GM12878 (cell line): Measurements from ENCODE around the gene RPRD2. TPM values are rescaled to one million over a fixed set of nuclear protein-coding genes. Genes with fewer than 3 reads are reported as not detected.

Experiments
- CEBPB ChIP-seq, 2 experiments: fragments of 150-350 bp in 1 of 2; IDR thresholded peaks; 2 replicates each; pipeline ENCODE4 v1.6.1; 2012 to 2014; ENCODE audit warnings: low read depth in 2 of 2, low read length in 2 of 2, borderline replicate concordance in 1 of 2, inconsistent platforms in 1 of 2
- CTCF ChIP-seq, 3 experiments: IDR thresholded peaks in 2 of 3; conservative IDR thresholded peaks in 1 of 3; 2 replicates each; pipeline ENCODE4 v1.5.1; 2011; ENCODE audit warnings: low read depth in 3 of 3, low read length in 3 of 3, mild to moderate bottlenecking in 3 of 3, control low read depth in 2 of 3, moderate library complexity in 2 of 3, inconsistent platforms in 1 of 3, mixed read lengths in 1 of 3; ENCODE audit not compliant: control insufficient read depth in 2 of 3, insufficient read depth in 1 of 3; ENCODE audit errors: extremely low read depth in 1 of 3
- CUX1 ChIP-seq: IDR thresholded peaks from 2 replicates; pipeline ENCODE4 v1.6.1; 2012; ENCODE audit warnings: improper control_type of control experiment, low read depth, low read length; ENCODE audit not compliant: insufficient replicate concordance
- E4F1 ChIP-seq: fragments of 450-650 bp; IDR thresholded peaks from 2 replicates; pipeline ENCODE4 v1.6.1; 2018; ENCODE audit warnings: borderline replicate concordance, mild to moderate bottlenecking; ENCODE audit not compliant: partially characterized antibody
- HSF1 ChIP-seq: fragments of 150-350 bp; IDR thresholded peaks from 2 replicates; pipeline ENCODE4 v1.6.1; 2014; ENCODE audit warnings: mild to moderate bottlenecking, low read depth, low read length
- IRF4 ChIP-seq: IDR thresholded peaks from 2 replicates; pipeline ENCODE4 v1.6.1; 2011; ENCODE audit warnings: low read depth, low read length
- MEF2A ChIP-seq: IDR thresholded peaks from 2 replicates; pipeline ENCODE4 v1.6.1; 2011; ENCODE audit warnings: low read depth, mild to moderate bottlenecking, low read length, moderate library complexity; ENCODE audit not compliant: insufficient read depth
- STAT1 ChIP-seq: fragments of 450-650 bp; conservative IDR thresholded peaks from 2 replicates; pipeline ENCODE4 v1.6.1; 2014; ENCODE audit warnings: antibody characterized with exemption, mild to moderate bottlenecking
- TARDBP ChIP-seq: IDR thresholded peaks from 2 replicates; pipeline ENCODE4 v1.6.1; 2016; ENCODE audit warnings: borderline replicate concordance
- ZBTB40 ChIP-seq: fragments of 450-650 bp; IDR thresholded peaks from 2 replicates; pipeline ENCODE4 v1.6.1; 2016; ENCODE audit warnings: mild to moderate bottlenecking, moderate library complexity, borderline replicate concordance
- ZNF384 ChIP-seq: IDR thresholded peaks from 2 replicates; pipeline ENCODE4 v1.6.1; 2012; ENCODE audit warnings: low read depth, mild to moderate bottlenecking, low read length, improper control_type of control experiment, borderline replicate concordance
- polyA plus RNA-seq, 11 experiments: library from polyadenylated mRNA; depleted of rRNA in 4 of 11; unstranded in 6 of 11; stranded (reverse) in 5 of 11; fragments of >200 nt; fragmentation: Nextera tagmentation in 4 of 11; fragmentation: Illumina TruSeq in 1 of 11; extraction: Ambion mirVana in 4 of 11; extraction: Trizol in 1 of 11; gene quantifications; 1 replicate in 1 of 11; 2 replicates in 10 of 11; pipeline versions ENCODE4 v1.2.1 to v1.2.3, GENCODE V29; 2011 to 2016; ENCODE audit warnings: inconsistent platforms in 2 of 11, missing spikeins in 2 of 11, low read depth in 1 of 11
- total RNA-seq, 4 experiments: library from RNA; depleted of rRNA in 3 of 4; stranded (reverse); fragments of >200 nt in 3 of 4; fragmentation: Illumina TruSeq in 1 of 4; extraction: Trizol in 1 of 4; gene quantifications; 2 replicates each; pipeline versions ENCODE4 v1.2.1 to v1.2.3, GENCODE V29; 2013 to 2021

The RPRD2 gene
- total and polyA plus RNA-seq, 10 of the 15 experiments (the other 5 are each of a cell fraction or from before 2014, with no cell fraction given) = 1.9 to 24.8 (median 13.3) TPM

- no peak for TF ChIP-seq CTCF (IDR thresholded peaks at IDR 0.05 in 2 of 3, conservative IDR thresholded peaks at IDR 0.05 in 1 of 3; ENCODE audit: control insufficient read depth in 2 of 3, extremely low read depth in 1 of 3, insufficient read depth in 1 of 3, low read depth in 3 of 3, low read length in 3 of 3)
- TF ChIP-seq MEF2A = peak; percentile 99
- TF ChIP-seq TARDBP = peak; percentile 60; the same call in 1 of the 2 replicates
- peak; percentile 80 for TF ChIP-seq IRF4
- TF ChIP-seq ZBTB40 = peak; percentile 99
- TF ChIP-seq E4F1 = peak; percentile 81
- TF ChIP-seq CEBPB (IDR thresholded peaks at IDR 0.05; ENCODE audit: borderline replicate concordance in 1 of 2, low read depth in 2 of 2, low read length in 2 of 2) = no peak
- TF ChIP-seq STAT1 = peak; percentile 72; the same call in 1 of the 2 replicates
- TF ChIP-seq ZNF384 = no peak
- no peak for TF ChIP-seq CUX1
- TF ChIP-seq HSF1 = peak; percentile 61; the same call in 1 of the 2 replicates
Observed at GRCh38 chr1:150486966-150487762, 123.2 kb downstream of the RPRD2 start, which contains the start of gene TARS2 (continued).
